ENCODE measurements around the gene PATJ.

GRCh38 chr1:62029704-62030103 is 287.4 kb downstream of the PATJ start:
- no peak for TF ChIP-seq CTCF (IDR thresholded peaks at IDR 0.05; ENCODE audit: poor library complexity)
- TF ChIP-seq EZH2phosphoT487 (IDR thresholded peaks at IDR 0.05; ENCODE audit: low read depth, severe bottlenecking, unreplicated experiment): no peak

All from hepatocyte (in vitro differentiated cells).